HCT116 (cell line): ENCODE data around the gene UBAP1L. TPM values are rescaled to one million over a fixed set of nuclear protein-coding genes. Genes with fewer than 3 reads are reported as not detected.

Experiments used
- CEBPB ChIP-seq: IDR thresholded peaks from 2 replicates; pipeline ENCODE4 v1.6.1; 2012; ENCODE audit warnings: low read depth
- MAX ChIP-seq: IDR thresholded peaks from 2 replicates; pipeline ENCODE4 v1.6.1; 2012
- POLR2AphosphoS5 ChIP-seq: IDR thresholded peaks from 2 replicates; pipeline ENCODE4 v1.6.1; 2011; ENCODE audit warnings: mild to moderate bottlenecking, low read depth, low read length, moderate library complexity
- REST ChIP-seq: IDR thresholded peaks from 2 replicates; pipeline ENCODE4 v1.6.1; 2012; ENCODE audit warnings: low read depth
- SRF ChIP-seq: IDR thresholded peaks from 2 replicates; pipeline ENCODE4 v1.6.1; 2012; ENCODE audit warnings: low read depth
- ZBTB33 ChIP-seq: IDR thresholded peaks from 2 replicates; pipeline ENCODE4 v1.6.1; 2011; ENCODE audit warnings: mild to moderate bottlenecking, low read length, moderate library complexity; ENCODE audit not compliant: insufficient replicate concordance; ENCODE audit errors: extremely low read depth
- ZNF274 ChIP-seq: fragments of 200-500 bp; sonication (Bioruptor generic); IDR thresholded peaks from 2 replicates; pipeline ENCODE4 v1.6.1; 2014; ENCODE audit warnings: mild to moderate bottlenecking, low read depth, low read length, inconsistent platforms
- total RNA-seq: library from RNA; stranded (reverse); gene quantifications from one replicate; pipeline ENCODE4 v1.2.1, GENCODE V29; 2021; ENCODE audit not compliant: unreplicated experiment

UBAP1L gene
- total RNA-seq, 1 experiment from 2014 or later, result 4.0 TPM

- no peak for TF ChIP-seq CEBPB
- no peak for TF ChIP-seq ZNF274
- no peak for TF ChIP-seq REST
- TF ChIP-seq MAX, result no peak
- no peak for TF ChIP-seq SRF
- TF ChIP-seq ZBTB33, result no peak
- no peak for TF ChIP-seq POLR2AphosphoS5
Measured at GRCh38 chr15:65102912-65103311, 12.1 kb downstream of the UBAP1L start (continued).
